ENCODE results near the gene ZDHHC4. TPM values are rescaled to one million over a fixed set of nuclear protein-coding genes. Genes with fewer than 3 reads are reported as not detected.

The ZDHHC4 gene
- total and polyA plus RNA-seq, 2 of the 13 experiments (the other 11 are each of a cell fraction or from before 2014, with no cell fraction given) = 83.2 to 188 TPM

DNA sequence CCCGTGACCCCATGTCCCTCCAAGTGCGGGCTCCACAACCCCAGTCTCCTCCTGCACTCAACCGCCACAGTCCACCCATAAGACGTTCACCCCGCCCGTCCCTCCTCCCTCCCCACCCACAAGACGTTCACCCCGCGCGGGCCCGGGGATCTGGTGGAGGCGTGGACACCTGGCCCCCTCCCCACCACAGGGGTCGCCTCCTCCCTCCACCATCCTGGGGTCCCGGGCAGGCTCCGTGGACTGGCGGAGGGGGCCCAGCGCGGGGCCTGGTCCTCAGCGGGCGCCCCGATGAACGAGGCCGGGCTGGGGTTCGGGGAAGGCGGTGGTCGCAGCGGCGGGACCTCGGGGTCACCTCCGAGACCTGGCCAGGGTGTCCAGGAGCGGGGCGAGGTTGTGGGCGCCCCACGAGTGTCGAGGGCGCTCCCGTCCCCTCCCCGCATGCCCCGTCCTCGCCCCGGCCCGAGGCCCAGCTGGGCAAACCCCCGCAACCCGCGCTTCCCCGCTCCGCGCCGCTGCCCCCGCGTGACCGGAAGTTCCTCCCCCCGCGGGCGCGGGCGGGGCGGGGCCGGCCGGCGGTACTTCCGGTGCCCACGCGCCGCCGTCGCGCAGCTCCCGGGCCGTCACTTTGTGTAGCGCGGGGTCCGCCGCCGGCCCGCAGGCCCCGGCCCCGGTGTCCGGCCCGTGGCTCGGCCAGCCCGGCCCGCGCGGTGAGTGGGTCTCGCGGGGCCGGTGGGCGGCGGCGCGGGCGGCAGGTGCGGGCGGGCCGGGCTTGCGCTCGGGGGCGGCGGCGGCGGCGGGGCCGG, 59.7 kb downstream of the ZDHHC4 start, which contains the start of gene ZNF316:
TSS of gene ZNF316 (plus strand) at position 578 of the 803 bp plus-strand sequence. CDS start 5,092 bp downstream, outside the sequence.
- Histone ChIP-seq H3K4me1 (ENCODE audit: insufficient read depth, low read length) (peaks cover 31% of the 10 kb centered on the region), H3K9ac (ENCODE audit: insufficient read depth, low read depth, low read length) (peak within 1 kb of the TSS; percentile 83), H3K4me3 (replicated peaks in 1 of 3; ENCODE audit: insufficient read depth in 1 of 3, low read depth in 2 of 3, low read length in 3 of 3) (peak within 1 kb of the TSS; percentile 65 to 88 (median 86)), H3K27me3 (ENCODE audit: control insufficient read depth in 1 of 2, insufficient read depth in 2 of 2, low read length in 2 of 2) (no peaks in the 10 kb centered on the region), H4K20me1 (ENCODE audit: insufficient read depth, low read length) (no peaks in the 10 kb centered on the region), H3K79me2 (ENCODE audit: insufficient read depth, low read length) (peaks cover 13% of the 10 kb centered on the region), H2AFZ (ENCODE audit: low read length) (no peak within 1 kb of the TSS), H3K27ac (ENCODE audit: extremely low read length, insufficient read depth, low read length) (peak within 1 kb of the TSS; percentile 30), H3K9me3 (ENCODE audit: low read length) (no peaks in the 10 kb centered on the region), H3K36me3 (replicated peaks in 1 of 2; ENCODE audit: control insufficient read depth in 1 of 2, insufficient read depth in 2 of 2, low read length in 2 of 2) (peaks cover 5 to 9% of the 10 kb centered on the region in 2 experiments; a peak in 4 of 5 replicates), H3K4me2 (ENCODE audit: low read depth, low read length) (peak within 1 kb of the TSS; percentile 83)
- ChIA-PET CTCF (ENCODE audit: low intra/inter-chr PET ratio, low total read pairs) (no interaction called here), POLR2A (interaction anchor here (0.7 to 2.0 kb wide), 3 partner anchors 9 to 59 kb away, joined by 3 to 6 read pairs (median 4); no protein-coding TSS in a partner anchor)
- FAIRE-seq = no peak
- peak; percentile 32 for ATAC-seq
- in situ Hi-C loops (cut with HindIII; ENCODE audit: extremely low pct_ligation_motif_present, low pct_unique_long_range_greater_than_20kb) = no loop called here
- WGBS (ENCODE audit: low lambda C conversion rate) = under 1% methylated on average over 25 of the region's 104 CpGs
- no peak for DNase-seq (ENCODE audit: low spot score)
- intact Hi-C loops (cut with micrococcal nuclease; ENCODE audit: unreplicated experiment) = loop anchor here (1.0 kb wide), 1 partner anchor 29 kb away; no protein-coding TSS in a partner anchor
- BruUV-seq (replicated peaks) = no TSS peak
- TF ChIP-seq, protein P1, sequence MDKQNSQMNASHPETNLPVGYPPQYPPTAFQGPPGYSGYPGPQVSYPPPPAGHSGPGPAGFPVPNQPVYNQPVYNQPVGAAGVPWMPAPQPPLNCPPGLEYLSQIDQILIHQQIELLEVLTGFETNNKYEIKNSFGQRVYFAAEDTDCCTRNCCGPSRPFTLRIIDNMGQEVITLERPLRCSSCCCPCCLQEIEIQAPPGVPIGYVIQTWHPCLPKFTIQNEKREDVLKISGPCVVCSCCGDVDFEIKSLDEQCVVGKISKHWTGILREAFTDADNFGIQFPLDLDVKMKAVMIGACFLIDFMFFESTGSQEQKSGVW (CRISPR knock-in tag; IDR thresholded peaks at IDR 0.05; ENCODE audit: borderline replicate concordance) = no peak
- TF ChIP-seq SAFB2 (CRISPR knock-in tag; IDR thresholded peaks at IDR 0.05; ENCODE audit: borderline replicate concordance, low read depth) (no peak), SIX4 (CRISPR knock-in tag; IDR thresholded peaks at IDR 0.05) (no peak), ZNF724P (CRISPR knock-in tag; IDR thresholded peaks at IDR 0.05; ENCODE audit: borderline replicate concordance) (0 out of 2 replicates have a peak, but pooled peaks have one; percentile 34), MAZ (IDR thresholded peaks at IDR 0.05; ENCODE audit: borderline replicate concordance, low read depth, low read length) (peak; percentile 47; the same call in 1 of the 2 replicates), MAZ (CRISPR knock-in tag; IDR thresholded peaks at IDR 0.05; ENCODE audit: low read depth) (peak; percentile 18; the same call in 1 of the 2 replicates), ZSCAN29 (CRISPR knock-in tag; conservative IDR thresholded peaks at IDR 0.05) (no peak), ZNF282 (IDR thresholded peaks at IDR 0.05; ENCODE audit: partially characterized antibody) (no peak), RFXAP (CRISPR knock-in tag; IDR thresholded peaks at IDR 0.05; ENCODE audit: borderline replicate concordance) (no peak), NFIC (IDR thresholded peaks at IDR 0.05; ENCODE audit: low read length) (no peak), ZNF776 (CRISPR knock-in tag; IDR thresholded peaks at IDR 0.05) (peak; percentile 46; the same call in 1 of the 2 replicates)
- TF ChIP-seq, protein P2, sequence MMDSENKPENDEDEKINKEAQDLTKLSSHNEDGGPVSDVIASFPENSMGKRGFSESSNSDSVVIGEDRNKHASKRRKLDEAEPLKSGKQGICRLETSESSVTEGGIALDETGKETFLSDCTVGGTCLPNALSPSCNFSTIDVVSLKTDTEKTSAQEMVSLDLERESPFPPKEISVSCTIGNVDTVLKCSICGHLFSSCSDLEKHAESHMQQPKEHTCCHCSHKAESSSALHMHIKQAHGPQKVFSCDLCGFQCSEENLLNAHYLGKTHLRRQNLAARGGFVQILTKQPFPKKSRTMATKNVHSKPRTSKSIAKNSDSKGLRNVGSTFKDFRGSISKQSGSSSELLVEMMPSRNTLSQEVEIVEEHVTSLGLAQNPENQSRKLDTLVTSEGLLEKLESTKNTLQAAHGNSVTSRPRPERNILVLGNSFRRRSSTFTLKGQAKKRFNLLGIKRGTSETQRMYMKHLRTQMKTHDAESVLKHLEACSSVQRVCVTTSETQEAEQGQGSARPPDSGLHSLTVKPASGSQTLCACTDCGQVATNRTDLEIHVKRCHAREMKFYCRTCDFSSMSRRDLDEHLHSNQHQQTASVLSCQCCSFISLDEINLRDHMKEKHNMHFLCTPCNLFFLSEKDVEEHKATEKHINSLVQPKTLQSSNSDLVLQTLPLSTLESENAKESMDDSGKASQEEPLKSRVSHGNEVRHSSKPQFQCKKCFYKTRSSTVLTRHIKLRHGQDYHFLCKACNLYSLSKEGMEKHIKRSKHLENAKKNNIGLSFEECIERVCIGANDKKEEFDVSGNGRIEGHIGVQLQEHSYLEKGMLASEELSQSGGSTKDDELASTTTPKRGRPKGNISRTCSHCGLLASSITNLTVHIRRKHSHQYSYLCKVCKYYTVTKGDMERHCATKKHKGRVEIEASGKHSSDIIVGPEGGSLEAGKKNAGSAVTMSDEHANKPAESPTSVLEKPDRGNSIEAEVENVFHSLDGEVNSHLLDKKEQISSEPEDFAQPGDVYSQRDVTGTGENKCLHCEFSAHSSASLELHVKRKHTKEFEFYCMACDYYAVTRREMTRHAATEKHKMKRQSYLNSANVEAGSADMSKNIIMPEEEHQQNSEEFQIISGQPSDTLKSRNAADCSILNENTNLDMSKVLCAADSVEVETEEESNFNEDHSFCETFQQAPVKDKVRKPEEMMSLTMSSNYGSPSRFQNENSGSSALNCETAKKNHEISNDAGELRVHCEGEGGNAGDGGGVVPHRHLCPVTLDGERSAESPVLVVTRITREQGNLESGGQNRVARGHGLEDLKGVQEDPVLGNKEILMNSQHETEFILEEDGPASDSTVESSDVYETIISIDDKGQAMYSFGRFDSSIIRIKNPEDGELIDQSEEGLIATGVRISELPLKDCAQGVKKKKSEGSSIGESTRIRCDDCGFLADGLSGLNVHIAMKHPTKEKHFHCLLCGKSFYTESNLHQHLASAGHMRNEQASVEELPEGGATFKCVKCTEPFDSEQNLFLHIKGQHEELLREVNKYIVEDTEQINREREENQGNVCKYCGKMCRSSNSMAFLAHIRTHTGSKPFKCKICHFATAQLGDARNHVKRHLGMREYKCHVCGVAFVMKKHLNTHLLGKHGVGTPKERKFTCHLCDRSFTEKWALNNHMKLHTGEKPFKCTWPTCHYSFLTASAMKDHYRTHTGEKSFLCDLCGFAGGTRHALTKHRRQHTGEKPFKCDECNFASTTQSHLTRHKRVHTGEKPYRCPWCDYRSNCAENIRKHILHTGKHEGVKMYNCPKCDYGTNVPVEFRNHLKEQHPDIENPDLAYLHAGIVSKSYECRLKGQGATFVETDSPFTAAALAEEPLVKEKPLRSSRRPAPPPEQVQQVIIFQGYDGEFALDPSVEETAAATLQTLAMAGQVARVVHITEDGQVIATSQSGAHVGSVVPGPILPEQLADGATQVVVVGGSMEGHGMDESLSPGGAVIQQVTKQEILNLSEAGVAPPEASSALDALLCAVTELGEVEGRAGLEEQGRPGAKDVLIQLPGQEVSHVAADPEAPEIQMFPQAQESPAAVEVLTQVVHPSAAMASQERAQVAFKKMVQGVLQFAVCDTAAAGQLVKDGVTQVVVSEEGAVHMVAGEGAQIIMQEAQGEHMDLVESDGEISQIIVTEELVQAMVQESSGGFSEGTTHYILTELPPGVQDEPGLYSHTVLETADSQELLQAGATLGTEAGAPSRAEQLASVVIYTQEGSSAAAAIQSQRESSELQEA (CRISPR knock-in tag; IDR thresholded peaks at IDR 0.05; ENCODE audit: not compliant biosample characterization) = peak; percentile 21
- TF ChIP-seq, protein P3, sequence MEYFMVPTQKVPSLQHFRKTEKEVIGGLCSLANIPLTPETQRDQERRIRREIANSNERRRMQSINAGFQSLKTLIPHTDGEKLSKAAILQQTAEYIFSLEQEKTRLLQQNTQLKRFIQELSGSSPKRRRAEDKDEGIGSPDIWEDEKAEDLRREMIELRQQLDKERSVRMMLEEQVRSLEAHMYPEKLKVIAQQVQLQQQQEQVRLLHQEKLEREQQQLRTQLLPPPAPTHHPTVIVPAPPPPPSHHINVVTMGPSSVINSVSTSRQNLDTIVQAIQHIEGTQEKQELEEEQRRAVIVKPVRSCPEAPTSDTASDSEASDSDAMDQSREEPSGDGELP (IDR thresholded peaks at IDR 0.05; ENCODE audit: borderline replicate concordance, low read depth) = peak; percentile 23; the same call in 1 of the 2 replicates
